Endothelial cell of umbilical vein (primary cell): ENCODE results near the gene IPO13. TPM values are rescaled to one million over a fixed set of nuclear protein-coding genes. Genes with fewer than 3 reads are reported as not detected.

ENCODE experiments used
- BruUV-seq: library from RNA; stranded (reverse); fragments of 400-500 nt; replicated peaks from 2 replicates; lab custom pipeline; 2021; lab: Mats Ljungman, UMichigan
- CTCF ChIA-PET: fragments of 300-600, 350-600 bp; sonication (Branson Sonifier 250); formaldehyde crosslinking; loops from one replicate; lab custom pipeline; 2021; ENCODE audit warnings: antibody characterized with exemption, inconsistent platforms; lab: Charles Lee
- POLR2A ChIA-PET: fragments of 300-600, 350-600 bp; sonication (Branson Sonifier 250); formaldehyde crosslinking; loops from one replicate; lab custom pipeline; 2021; ENCODE audit warnings: antibody characterized with exemption, inconsistent platforms; lab: Charles Lee
- DNase-seq: peaks from one replicate; pipeline ENCODE4 v3.0.0-alpha.2; 2011; ENCODE audit warnings: low read depth, low spot score
- FAIRE-seq: peaks from 2 replicates; lab custom pipeline; 2011; peaks lifted over from hg19 to GRCh38; lab: Jason Lieb, UNC
- H2AFZ ChIP-seq: 2 replicates; pipeline ENCODE4 v1.6.0; 2012; ENCODE audit warnings: low read depth, low read length, control low read depth, inconsistent platforms
- H3K27ac ChIP-seq: 2 replicates; pipeline ENCODE4 v1.5.1; 2011; ENCODE audit warnings: low read depth, mild to moderate bottlenecking, control low read depth, low read length, moderate library complexity; ENCODE audit not compliant: insufficient read depth
- H3K27me3 ChIP-seq, 2 experiments: 2 replicates each; pipeline versions ENCODE4 v1.6.0 to v1.6.1; 2011; ENCODE audit warnings: low read length in 2 of 2, mixed read lengths in 1 of 2; ENCODE audit not compliant: control insufficient read depth in 2 of 2, insufficient read depth in 2 of 2
- H3K36me3 ChIP-seq, 2 experiments: 2 replicates in 1 of 2; 3 replicates in 1 of 2; pipeline ENCODE4 v1.5.1; 2011; ENCODE audit warnings: low read length in 2 of 2, mild to moderate bottlenecking in 1 of 2, moderate library complexity in 1 of 2; ENCODE audit not compliant: control insufficient read depth in 2 of 2, insufficient read depth in 2 of 2; ENCODE audit errors: extremely low read depth in 1 of 2
- H3K4me1 ChIP-seq: 3 replicates; pipeline ENCODE4 v1.5.1; 2011; ENCODE audit warnings: mild to moderate bottlenecking, low read length; ENCODE audit not compliant: control insufficient read depth, insufficient read depth; ENCODE audit errors: extremely low read depth
- H3K4me2 ChIP-seq: 2 replicates; pipeline ENCODE4 v1.6.1; 2011; ENCODE audit warnings: low read length, control low read depth, mixed read lengths; ENCODE audit not compliant: insufficient read depth
- H3K4me3 ChIP-seq, 3 experiments: fragments of 200-600 bp in 1 of 3; sonication (generic), shearing (Covaris generic) in 1 of 3; replicated peaks in 1 of 3; 2 replicates each; pipeline ENCODE4 v1.5.1; 2011 to 2016; ENCODE audit warnings: control low read depth in 3 of 3, low read length in 3 of 3, mild to moderate bottlenecking in 2 of 3, inconsistent platforms in 1 of 3, low read depth in 1 of 3, moderate library complexity in 1 of 3; ENCODE audit not compliant: insufficient read depth in 1 of 3
- H3K79me2 ChIP-seq: 2 replicates; pipeline ENCODE4 v1.6.0; 2012; ENCODE audit warnings: low read length, inconsistent platforms; ENCODE audit not compliant: control insufficient read depth, insufficient read depth
- H3K9ac ChIP-seq: replicated peaks from 2 replicates; pipeline ENCODE3; 2011; ENCODE audit warnings: low read length, control low read depth; ENCODE audit not compliant: insufficient read depth; ENCODE audit errors: extremely low read depth
- H3K9me1 ChIP-seq: replicated peaks from 3 replicates; pipeline ENCODE4 v1.6.0; 2011; ENCODE audit warnings: mild to moderate bottlenecking, low read length; ENCODE audit not compliant: control insufficient read depth, insufficient read depth; ENCODE audit errors: extremely low read depth
- H3K9me3 ChIP-seq: replicated peaks from 2 replicates; pipeline ENCODE4 v1.5.1; 2012; ENCODE audit warnings: low read length, inconsistent platforms; ENCODE audit not compliant: control insufficient read depth, insufficient read depth
- H4K20me1 ChIP-seq: replicated peaks from 2 replicates; pipeline ENCODE3; 2011; ENCODE audit warnings: mild to moderate bottlenecking, low read length; ENCODE audit not compliant: control insufficient read depth, insufficient read depth; ENCODE audit errors: extremely low read depth
- EZH2 ChIP-seq: IDR thresholded peaks from 2 replicates; pipeline ENCODE4 v1.6.1; 2012; ENCODE audit warnings: borderline replicate concordance, low read depth, mild to moderate bottlenecking, moderate library complexity, low read length, inconsistent platforms; ENCODE audit not compliant: severe bottlenecking
- FOS ChIP-seq: IDR thresholded peaks from 2 replicates; pipeline ENCODE4 v1.6.1; 2011; ENCODE audit warnings: mild to moderate bottlenecking, low read length, moderate library complexity, borderline replicate concordance; ENCODE audit not compliant: insufficient read depth
- GATA2 ChIP-seq: IDR thresholded peaks from 2 replicates; pipeline ENCODE4 v1.7.0; 2011; ENCODE audit warnings: low read depth, mild to moderate bottlenecking, moderate library complexity, mixed read lengths, low read length; ENCODE audit not compliant: insufficient read length, insufficient read depth
- JUN ChIP-seq: IDR thresholded peaks from 2 replicates; pipeline ENCODE4 v1.6.1; 2011; ENCODE audit warnings: borderline replicate concordance, low read depth; ENCODE audit not compliant: insufficient read length, insufficient read depth
- MYC ChIP-seq: IDR thresholded peaks from one replicate; pipeline ENCODE4 v1.6.1; 2011; ENCODE audit warnings: mild to moderate bottlenecking, low read depth, low read length
- POLR2A ChIP-seq: IDR thresholded peaks from 2 replicates; pipeline ENCODE4 v1.6.1; 2012; ENCODE audit warnings: low read depth, mild to moderate bottlenecking, control low read depth, low read length
- POLR2AphosphoS5 ChIP-seq: IDR thresholded peaks from 2 replicates; pipeline ENCODE4 v1.6.1; 2012; ENCODE audit warnings: low read depth, mild to moderate bottlenecking, control low read depth, low read length, moderate library complexity; ENCODE audit not compliant: insufficient read depth
- dilution Hi-C: fragments of 300-500 bp; cut with MboI; formaldehyde crosslinking; loops from one replicate; pipeline ENCODE4 v1.15.0; 2019; ENCODE audit warnings: low sequenced_read_pairs; ENCODE audit not compliant: extremely low pct_ligation_motif_present
- intact Hi-C: fragments of 100-400 bp; cut with micrococcal nuclease; formaldehyde crosslinking; loops from one replicate; pipeline ENCODE4 v1.10.0; 2022
- polyA plus RNA-seq, 4 experiments: library from polyadenylated mRNA; depleted of rRNA in 3 of 4; stranded (reverse) in 3 of 4; unstranded in 1 of 4; fragments of >200 nt; gene quantifications; 2 replicates each; pipeline versions ENCODE4 v1.2.1 to v1.2.3, GENCODE V29; 2011 to 2012; ENCODE audit warnings: missing spikeins in 1 of 4
- total RNA-seq: library from RNA; stranded (reverse); gene quantifications from 2 replicates; pipeline ENCODE4 v1.2.3, GENCODE V29; 2021
- TF ChIP-seq, protein P1 (sequence below): IDR thresholded peaks from 2 replicates; pipeline ENCODE4 v1.6.1; 2011; ENCODE audit not compliant: insufficient read depth, insufficient read length
- TF ChIP-seq, protein P2 (sequence below), 2 donors: IDR thresholded peaks; 1 replicate in 1 of 2; 2 replicates in 1 of 2; pipeline ENCODE4 v1.5.1; 2011; ENCODE audit warnings: low read length in 2 of 2, mild to moderate bottlenecking in 2 of 2, moderate library complexity in 2 of 2, control low read depth in 1 of 2, inconsistent platforms in 1 of 2, low read depth in 1 of 2; ENCODE audit not compliant: insufficient read depth in 1 of 2; ENCODE audit errors: extremely low read depth in 1 of 2

The IPO13 gene
- total and polyA plus RNA-seq, 2 donors (not counting 3 experiments of a cell fraction or from before 2014, with no cell fraction given), result 28.9 to 29.3 TPM

DNA sequence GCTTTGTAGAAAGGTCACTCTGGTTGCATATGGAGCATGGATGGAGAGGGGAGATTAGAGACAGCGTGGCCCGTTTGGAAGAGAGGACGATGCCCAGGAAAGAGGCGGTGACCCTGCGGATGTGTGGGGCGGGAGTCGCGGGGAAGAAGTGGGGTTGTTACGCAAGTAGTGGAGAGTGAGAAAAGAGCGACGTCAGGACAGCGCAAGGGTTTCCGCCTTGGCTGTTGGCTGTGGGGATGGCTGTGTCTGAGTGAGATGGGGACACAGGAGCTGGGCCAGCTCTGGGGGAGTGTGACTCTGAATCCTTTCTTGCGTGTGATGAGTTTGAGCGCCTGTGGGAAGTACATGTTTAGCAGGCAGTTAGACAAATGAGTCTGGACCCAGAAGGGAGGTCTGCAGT lies 36.1 kb downstream of the IPO13 start:
- H3K9ac ChIP-seq, result no peak overlapping the region
- no peaks in the 10 kb centered on the region for H4K20me1 ChIP-seq
- no peaks in the 10 kb centered on the region for H3K27me3 ChIP-seq
- intact Hi-C loops (no loop called here), dilution Hi-C loops (no loop called here)
- TF ChIP-seq GATA2 (no peak), EZH2 (no peak), POLR2AphosphoS5 (no peak), JUN (no peak), MYC (no peak), FOS (no peak), POLR2A (no peak)
- TF ChIP-seq, protein P1, sequence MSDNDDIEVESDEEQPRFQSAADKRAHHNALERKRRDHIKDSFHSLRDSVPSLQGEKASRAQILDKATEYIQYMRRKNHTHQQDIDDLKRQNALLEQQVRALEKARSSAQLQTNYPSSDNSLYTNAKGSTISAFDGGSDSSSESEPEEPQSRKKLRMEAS, result no peak
- TF ChIP-seq, protein P2, sequence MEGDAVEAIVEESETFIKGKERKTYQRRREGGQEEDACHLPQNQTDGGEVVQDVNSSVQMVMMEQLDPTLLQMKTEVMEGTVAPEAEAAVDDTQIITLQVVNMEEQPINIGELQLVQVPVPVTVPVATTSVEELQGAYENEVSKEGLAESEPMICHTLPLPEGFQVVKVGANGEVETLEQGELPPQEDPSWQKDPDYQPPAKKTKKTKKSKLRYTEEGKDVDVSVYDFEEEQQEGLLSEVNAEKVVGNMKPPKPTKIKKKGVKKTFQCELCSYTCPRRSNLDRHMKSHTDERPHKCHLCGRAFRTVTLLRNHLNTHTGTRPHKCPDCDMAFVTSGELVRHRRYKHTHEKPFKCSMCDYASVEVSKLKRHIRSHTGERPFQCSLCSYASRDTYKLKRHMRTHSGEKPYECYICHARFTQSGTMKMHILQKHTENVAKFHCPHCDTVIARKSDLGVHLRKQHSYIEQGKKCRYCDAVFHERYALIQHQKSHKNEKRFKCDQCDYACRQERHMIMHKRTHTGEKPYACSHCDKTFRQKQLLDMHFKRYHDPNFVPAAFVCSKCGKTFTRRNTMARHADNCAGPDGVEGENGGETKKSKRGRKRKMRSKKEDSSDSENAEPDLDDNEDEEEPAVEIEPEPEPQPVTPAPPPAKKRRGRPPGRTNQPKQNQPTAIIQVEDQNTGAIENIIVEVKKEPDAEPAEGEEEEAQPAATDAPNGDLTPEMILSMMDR (IDR thresholded peaks at IDR 0.05; ENCODE audit: extremely low read depth in 1 of 2, insufficient read depth in 1 of 2, low read depth in 1 of 2, low read length in 2 of 2), result no peak
- CTCF ChIA-PET, result no interaction called here
- FAIRE-seq, result no peak
- BruUV-seq, result no TSS peak
- no peak overlapping the region for H3K27ac ChIP-seq
- no peak for DNase-seq
- peaks cover 24% of the 10 kb centered on the region for H3K79me2 ChIP-seq
- POLR2A ChIA-PET, result no interaction called here
- no peak overlapping the region for H3K4me3 ChIP-seq
- H3K4me2 ChIP-seq, result no peak overlapping the region
- no peaks in the 10 kb centered on the region for H3K9me3 ChIP-seq
- no peaks in the 10 kb centered on the region for H3K9me1 ChIP-seq
- peaks cover 0 to 10% of the 10 kb centered on the region in 2 experiments for H3K36me3 ChIP-seq
- H3K4me1 ChIP-seq, result peaks cover 17% of the 10 kb centered on the region
- no peak overlapping the region for H2AFZ ChIP-seq
